Measurements from ENCODE around the gene NCBP2L.

NCBP2L gene

DNA sequence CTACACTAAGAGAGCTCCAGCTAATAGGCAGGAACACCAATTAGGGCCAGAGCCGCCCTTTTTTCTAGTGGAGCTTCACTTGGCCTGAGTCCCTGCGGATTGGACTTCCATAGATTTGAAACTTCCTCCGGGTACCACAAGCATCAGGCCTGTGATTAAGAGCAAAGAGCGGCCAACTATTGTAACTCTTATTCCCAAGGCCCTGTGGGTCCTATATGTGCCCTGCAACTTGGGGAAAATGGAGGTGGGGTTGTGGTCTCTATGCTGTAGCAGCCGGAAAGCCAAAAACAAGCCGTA lies at the start of gene NCBP2L:
NCBP2L (plus strand) TSS at position 198 of the 297 bp plus-strand sequence. CDS start 16,488 bp downstream, outside the sequence.
- no peak for DNase-seq

DNA sequence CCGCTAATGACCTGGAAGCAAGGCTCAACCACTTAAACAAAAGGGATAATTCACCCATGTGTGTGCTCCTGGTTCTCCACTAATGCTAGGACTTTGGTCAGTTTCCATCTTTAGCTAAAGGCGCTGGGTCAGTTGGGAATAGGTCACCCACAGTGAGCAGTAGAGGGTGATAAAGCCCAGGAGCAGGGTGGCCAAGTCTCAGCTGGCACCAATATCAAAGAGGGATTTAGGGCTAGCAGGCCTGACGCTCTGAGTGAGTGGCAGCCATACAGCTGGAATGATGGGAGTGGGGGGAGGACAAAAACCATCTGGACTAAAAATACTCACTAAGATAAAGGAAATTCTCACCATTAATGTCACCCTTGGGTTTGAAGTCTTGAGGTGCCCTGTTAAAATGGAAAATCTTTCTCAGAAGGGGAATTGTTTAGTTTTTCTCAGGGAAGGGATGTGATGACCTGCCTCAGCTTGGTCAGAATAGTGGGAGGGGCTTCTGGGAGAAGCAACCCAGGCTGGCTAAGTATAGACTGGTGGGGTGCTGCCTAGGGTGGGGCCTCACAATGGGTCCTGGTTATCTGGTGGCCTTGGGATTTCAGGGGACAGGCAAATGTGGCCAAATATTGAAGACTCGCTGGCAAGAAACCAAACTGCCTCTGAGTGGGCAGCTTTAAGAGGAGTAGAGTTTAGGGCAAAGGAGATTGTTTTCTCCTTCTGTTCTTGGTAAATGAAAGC lies 49.0 kb upstream of the NCBP2L start:
- no peak for DNase-seq

DNA sequence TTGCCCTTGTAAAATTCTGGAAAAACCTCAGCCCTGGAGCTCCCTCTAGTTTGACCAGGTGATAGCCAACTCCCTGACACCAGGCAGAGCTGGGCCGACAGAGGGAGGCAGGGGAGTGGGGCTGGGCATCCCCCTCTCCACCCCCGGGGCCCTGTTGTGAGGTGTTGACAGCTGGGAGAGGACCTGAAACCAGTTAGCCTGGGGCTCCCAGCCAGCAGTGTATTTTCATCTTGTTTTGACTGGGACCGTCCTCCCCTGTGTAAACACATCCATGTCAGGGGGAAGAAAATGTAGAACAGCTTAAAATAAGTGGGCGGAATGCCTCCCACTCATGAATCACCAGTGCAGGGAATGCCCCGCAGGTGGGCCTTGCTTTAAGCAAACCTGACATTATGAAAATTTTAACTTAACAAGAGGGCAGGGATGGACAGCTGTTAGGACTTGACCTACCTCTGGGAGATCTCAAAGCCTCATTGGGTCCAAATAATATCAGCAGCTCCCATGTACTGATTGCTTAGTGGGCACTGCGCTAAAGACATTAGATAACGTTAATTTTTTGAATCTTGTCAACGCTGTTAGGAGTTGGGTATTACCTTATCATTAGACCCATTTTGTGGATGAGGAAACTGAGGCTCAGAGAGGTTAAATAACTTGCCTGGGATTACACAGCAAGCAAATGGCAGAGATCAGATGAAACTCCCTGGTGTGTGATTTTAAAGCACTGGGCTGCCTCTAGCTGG lies 47.8 kb upstream of the NCBP2L start:
- peak; percentile 4 for DNase-seq

DNA sequence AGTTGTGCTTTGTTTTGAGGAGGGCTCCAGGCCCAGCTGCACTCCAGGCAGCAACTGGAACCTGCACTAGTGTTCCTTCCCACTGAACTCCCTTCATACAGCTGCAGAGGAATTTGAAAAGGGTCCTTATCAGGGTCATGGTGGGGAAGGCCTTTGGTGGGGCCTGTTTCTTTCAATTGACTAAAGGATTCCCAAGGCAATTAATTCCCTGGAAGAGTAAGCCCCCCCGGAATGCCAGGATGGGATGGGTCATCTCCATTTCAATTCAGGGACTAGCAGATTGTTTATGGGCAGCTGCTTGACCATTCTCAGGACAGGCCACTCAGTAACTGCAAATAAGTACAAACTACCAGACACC lies 47.3 kb upstream of the NCBP2L start:
- no peak for DNase-seq

DNA sequence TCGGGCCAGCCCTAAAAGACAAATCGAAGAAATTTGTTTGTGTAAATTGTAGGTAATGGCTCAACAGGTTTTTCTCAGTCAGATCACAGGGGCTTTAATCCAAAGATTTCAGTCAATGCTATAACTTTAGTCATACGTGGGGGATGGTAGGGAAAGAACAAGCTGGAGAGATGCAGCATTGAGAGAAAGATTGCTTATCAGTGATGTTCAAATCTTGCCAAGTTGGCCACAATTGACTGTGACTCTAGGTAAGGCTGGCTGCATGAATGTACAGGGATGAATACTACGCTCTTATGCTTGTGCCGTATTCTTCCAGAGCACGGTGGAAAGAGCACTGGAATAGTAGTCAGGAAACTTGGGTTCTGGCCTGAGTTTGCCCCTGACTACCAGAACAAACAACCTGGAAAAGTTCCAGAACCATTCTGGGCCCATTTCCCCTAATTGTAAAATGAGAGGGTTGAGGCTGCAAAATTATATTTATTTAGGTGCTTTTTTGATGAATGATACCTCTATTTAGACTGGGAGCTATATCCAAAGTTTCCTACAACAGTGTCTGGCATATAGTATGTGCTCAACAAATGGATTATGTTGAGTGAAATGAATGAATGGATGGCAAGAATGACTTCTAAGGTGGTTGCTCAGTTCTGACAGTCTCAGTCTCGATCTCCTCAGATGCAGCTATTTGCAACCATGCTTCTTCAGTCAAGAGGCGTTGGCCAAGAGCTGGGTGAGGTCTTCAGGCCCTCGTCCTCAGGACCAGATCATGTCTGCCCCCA lies 46.4 kb upstream of the NCBP2L start:
- no peak for DNase-seq

DNA sequence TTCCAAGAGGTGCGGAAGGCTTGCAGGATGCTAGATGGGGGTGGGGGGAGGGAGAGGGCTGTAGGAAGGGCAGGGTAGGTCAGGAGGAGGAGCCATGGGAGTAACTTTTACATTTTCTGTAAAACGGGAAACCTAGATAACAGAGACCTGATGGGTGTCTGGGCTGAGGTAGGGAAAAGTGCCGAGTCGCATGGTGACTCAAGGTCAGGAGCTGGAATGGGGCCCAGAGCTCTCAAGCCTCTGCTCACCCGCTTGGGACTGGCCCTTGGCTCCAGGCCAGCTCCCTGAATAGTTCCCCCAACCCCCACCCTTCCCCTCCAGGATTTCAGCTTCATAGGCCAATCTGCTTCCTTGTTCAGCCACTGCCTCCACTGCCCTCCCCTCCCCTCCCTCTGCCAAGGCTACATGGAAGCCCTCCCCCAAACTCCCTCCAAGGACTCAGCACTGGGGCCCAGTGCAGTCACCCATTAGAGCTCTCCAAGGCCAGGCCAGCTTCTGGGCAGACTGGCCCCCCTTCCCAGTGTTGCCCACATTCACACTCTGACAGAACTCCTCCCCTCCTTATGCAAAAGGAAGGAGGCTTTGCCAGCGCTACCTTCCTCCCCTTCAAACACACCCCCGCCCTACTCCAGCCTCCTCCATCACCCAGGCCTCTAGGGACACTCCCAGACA lies 45.6 kb upstream of the NCBP2L start:
- DNase-seq = peak; percentile 77

DNA sequence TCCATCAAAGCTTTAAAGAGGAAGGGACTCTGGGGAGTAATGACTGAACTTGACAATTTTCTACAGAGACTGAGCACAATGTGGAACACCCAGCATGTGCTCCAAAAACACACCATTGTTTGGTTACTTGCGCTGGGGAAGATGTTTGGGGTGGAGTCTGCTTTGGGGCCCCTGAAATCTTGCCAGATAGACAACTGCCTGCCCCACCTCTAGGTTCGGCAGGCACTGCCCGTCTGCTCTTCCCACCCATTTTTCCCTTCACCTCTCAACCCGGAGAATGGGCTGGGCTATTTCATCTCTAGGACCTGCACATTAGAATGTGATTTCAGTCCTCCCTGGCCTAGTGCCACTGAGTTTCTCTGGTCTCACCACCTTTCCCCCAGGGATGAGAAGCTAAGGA lies 43.8 kb upstream of the NCBP2L start:
- no peak for DNase-seq

DNA sequence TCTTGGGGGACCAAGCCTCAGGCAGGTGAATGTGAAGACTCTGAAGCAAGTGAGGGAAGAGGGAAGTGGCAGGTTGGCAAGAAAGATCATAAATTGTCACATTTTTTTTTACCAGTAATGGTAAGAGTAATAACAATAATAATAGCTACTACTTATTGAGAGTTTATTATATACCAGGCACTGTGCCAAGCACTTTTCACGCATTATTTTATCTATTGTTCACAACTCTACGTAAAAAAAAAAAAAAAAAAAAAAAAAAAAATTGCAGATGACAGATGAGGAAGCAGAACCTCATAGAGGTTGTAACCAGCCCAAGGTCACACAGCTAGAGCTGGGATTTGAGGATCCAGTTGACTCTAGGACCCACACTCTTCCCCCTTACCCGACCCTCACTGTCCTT lies 42.9 kb upstream of the NCBP2L start:
- no peak for DNase-seq

DNA sequence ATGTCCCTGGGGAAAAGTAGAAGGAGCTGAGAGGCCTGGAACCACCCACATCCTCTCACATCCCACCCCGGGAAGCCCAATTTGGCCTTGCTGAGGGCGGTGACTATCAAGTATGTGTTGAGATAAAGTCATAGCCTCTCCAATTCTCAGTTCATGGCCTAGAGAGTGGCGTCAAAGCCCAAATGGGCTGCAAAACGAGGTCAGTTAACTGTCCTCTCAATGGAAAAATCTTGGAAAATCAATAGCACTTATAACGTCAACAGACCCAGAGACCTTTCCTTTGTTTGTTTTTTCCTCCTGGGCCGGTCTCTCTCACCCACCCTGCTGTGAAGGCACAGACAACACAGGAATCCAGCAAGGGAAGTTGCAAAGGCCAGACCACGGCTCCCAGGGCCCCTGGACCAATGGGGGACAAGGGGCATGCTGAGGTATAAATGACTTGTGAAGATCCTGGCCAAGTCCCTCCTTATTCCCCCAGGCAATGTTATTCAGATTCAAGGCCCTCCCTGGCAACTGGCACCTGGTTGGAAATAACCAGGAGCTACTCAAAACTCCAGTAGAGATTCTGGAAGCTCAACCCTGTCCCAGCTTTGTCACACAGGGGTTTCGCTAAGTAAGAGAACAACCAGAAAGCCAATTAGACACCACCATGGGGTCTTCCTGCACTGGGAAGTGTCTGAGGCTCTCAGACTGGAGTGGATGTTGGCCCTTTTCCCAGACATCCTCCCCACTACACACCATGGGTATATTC lies 40.6 kb upstream of the NCBP2L start:
- no peak for DNase-seq

DNA sequence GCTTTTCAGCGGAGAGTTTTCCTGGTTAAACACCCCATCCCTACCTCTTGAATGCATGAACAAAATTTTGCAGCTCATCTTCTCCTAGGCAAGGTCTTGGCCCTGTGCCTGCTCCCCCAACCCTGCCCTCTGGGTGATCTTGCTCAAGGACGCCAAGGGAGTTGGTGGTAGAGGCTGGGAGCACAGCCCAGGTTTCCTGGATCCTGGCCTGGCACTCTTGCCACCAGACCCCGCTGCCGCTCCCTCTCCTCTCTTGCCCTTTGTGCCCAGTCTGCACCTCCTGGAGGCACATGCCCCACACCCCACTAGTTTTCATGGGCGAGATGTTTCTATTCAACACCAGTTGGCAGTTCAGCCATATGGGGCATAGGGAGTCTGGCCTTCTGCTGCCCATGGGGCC lies 39.3 kb upstream of the NCBP2L start:
- no peak for DNase-seq

DNA sequence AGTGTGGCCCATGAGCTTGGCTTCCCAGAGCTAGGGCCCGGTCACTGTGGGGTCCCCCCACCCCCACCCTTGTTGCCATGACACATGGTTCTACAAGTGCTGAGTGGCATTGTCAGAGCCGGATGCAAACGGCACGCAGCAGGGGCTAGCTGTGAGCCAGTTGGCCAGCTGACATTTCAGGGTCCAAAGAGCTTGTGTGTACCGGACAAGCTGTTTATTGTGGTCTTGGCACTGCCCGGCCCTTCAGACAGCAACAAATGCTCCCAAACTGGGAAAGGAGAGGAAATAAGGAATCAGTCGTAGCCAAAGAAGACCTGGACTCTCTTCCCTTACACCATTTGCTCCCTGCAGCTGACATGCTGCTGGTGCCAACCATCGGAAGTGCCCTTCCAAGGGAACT lies 38.8 kb upstream of the NCBP2L start:
- no peak for DNase-seq

DNA sequence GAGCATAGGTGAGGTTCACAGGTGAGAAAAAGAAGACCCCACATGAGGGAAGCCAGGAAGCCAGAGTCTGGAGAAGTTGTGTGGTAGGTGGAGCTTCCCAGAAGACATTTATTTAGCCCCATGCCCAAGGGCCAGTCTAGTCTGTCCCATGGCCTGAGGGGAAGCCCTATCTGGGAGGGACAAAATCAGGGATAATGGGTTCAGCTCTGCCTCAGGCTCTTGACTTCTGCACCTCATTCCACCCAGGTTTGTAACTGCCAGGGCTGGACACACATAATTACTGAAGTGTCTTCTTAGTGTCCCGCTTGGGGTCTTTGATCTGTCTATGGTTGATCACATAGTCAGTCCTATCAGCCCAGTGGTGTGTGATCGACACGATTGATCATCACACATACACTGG lies 38.0 kb upstream of the NCBP2L start:
- DNase-seq = no peak

DNA sequence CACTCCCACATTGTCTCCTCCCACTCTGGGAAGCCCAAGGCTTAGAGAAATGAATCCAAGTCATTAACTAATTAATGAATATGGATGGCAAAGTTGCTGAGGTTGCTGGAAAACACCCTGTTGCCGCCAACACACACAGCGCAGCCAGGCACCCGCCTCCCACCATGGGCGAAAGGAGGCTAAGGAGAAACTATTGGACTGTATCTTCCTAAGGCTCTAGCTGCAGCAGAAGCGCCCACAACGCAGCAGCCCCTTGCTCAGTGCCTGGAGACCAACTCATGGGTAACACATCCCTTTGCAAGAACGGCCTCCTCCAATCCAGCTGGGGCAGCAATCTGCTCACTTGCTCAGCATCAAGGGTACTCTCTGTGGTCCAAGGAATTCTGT lies 36.1 kb upstream of the NCBP2L start:
- DNase-seq = no peak

DNA sequence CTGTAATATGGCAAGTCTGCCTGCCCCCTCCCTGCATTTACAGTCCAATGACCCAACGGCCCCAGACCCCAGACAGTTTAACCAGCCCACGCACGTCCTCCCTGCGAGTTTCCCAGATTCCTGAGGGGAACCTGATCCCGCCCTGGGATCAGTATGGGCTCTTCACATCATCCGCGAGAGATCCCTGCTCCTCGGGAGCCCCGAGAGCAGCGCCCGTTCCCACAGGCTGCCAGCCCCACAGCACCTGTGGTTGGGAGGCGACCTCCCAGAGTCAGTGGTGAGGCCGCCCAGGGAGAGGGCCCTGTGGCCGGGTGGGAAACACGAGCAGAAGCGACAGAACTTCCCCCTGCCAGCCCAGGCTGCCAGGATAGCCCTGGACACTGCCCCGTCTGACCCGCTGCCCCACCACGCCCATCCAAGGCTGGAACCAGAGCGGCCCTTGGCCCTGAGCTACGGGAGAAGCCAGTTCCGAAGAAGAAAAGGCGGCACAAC lies 34.8 kb upstream of the NCBP2L start:
- DNase-seq = no peak

DNA sequence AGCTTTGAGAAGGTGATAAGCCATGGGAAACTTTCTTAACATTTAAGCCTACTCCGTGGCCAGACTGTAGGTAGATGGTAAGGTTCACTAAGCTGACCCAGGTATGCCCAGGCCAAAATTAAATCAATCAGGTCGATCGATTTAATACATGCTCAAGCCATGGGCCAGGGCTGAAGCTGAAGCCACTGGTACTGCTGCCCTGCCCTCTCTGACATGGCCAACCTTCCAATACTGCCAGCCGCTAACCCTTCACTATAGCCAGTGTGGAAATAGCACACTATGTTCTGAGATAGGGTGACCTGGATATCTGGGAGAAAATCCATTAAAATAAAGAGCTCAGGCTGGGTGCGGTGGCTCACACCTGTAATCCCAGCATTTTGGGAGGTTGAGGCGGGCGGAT lies 33.5 kb upstream of the NCBP2L start:
- DNase-seq = no peak

DNA sequence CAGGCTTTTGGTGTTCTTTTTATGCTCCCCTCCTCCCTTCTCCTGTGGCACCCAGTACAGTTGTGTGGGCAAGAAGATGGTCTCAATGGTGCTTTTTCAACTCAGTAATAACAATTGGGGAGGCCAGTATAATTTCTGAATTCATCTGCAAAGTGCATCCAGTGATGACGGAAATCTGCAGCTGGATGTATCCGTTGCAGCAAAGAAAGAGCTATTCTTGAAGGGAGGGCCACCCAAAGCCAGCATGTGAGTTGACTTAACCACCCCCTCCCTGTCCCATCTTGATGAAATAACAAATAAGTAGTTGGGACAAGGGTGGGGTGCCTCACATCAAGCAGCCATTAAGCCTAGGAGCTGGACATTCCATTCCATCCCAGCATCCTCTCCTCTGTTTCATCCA lies 32.7 kb upstream of the NCBP2L start:
- DNase-seq = no peak

DNA sequence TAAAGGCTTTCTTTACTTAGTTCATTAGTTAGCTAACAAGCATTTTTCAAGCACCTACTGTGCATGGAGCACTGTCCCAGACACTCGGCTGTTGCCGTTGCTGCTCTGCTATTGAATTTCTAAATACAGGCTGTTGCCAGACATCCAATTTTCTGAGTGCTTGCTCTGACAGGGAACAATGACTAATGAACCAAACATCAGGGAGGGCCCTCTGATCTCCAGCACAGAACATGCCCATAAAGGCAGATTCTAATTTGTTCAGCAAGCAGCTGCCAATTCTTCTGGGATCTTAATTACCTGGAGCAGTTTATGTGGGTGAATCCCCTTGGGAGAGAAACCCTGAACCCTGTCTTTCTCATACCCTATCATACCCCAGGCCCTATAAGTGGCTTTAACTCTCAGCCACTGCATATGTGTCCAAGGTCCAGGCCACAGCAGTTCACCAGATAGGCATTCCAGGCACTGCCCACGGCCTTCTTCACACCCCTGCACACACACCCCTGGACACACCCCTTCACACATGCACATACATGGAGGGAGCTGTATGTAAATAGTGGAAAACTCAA lies 29.9 kb upstream of the NCBP2L start:
- peak; percentile 29 for DNase-seq

DNA sequence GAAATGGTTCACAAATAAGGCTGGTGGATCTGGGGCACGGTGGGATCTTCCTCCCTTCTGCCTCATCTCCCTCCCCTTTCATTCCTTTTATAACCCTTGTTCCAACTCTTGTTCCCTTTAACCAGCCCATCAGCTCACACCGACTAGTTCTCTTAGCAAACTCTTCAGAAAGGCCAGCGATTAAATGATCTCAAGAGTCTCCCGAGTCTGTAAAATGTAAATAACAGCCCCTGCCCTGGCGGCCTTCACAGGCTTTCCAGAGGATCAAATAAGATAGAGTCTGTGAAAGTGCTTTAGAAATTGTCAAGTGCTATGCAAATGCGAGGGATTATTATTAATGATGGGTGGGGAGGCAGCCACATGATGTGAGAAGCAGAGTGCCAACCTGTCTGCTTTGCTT lies 29.0 kb upstream of the NCBP2L start:
- DNase-seq = no peak

DNA sequence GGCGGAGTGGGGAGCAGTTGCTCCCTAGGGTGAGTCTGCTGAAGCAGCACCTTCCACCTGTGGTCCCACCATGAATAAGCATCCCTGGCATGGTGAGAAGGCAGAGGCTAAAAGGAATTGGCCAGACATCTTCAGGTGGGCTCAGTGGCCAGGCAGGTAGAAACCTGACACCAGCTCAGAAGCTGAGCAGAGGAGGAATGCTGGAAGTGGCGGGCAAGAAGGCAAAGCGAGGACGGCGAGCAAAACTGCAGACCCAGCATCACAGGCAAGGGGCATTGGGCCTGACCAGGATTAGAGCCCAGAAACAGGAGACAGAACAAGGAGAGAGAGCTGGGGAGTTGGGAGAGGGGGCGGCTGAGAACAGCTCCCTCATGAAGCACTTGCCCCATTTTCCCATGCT lies 27.3 kb upstream of the NCBP2L start:
- DNase-seq = no peak

DNA sequence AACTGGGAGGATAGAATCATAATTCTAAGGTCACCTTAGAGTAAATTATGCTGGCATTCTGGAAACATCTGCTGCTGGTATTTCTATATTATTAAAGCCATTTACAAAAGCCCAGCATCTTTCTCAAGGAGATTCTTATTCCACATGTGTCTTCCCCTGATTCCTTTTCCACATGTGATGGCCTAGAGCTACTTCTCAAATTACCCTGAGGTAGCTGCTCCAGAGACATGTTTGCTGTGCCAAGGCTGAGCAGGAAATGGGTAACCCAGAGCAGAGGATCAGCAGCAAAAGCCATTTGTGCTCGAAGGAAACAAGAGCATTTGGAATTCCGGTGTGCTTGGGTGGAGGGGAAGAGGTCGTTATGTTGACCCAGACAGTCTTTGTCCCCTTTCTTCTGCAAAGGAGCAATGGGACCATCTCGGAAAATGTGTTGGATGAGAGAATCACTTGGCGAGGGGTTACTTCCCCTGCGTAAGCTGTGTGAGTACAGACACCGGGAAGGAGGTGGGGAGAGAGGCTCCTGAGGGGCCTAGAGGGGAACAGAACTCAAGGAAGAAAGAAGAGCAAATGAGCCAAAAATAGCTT lies 26.6 kb upstream of the NCBP2L start:
- no peak for DNase-seq

DNA sequence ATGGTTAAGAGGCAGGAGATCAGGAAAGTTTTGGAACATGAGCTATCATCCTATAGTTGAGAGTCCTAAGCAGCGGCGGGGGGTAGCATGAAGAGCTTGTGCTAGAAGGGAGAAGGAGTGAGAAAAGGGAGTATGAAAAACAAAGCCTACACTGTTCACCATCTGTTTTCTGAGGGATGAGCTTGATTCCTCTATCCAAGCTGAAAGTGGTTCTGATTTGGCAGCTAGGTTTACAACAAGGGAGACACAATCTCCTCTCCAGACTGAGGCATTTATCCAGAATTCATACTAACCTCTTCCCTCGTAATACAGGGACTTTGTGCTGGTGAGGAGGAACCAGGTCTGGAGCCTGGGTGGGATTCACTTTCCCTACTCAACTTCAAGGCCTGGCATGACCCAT lies 25.5 kb upstream of the NCBP2L start:
- no peak for DNase-seq

DNA sequence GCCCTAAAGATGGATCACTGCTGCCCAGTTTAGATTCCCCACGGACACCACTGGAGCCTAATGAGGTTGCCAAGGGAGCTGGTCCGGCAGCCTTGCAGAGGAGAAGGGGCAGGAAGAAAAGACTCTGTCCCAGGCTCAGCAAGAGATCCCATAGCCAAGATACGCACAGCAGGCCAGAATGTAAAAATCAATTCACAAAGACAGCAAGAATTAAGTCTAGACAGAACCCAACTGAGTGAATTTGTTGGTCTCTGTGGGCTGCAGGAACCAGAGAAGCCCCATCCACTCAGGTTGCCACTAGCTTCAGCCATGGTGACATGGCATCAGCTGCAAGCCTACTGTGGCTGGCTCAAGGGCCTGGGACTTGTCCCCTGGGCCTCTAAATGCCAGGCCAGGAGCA lies 24.8 kb upstream of the NCBP2L start:
- no peak for DNase-seq
